ENCODE data around the gene DENND6B.
"Not testable (repeated sequence)": the region's sequence is repeated elsewhere in the genome, so short reads cannot be mapped to it uniquely, and the experiment has no call there.

Gene DENND6B, protein sequence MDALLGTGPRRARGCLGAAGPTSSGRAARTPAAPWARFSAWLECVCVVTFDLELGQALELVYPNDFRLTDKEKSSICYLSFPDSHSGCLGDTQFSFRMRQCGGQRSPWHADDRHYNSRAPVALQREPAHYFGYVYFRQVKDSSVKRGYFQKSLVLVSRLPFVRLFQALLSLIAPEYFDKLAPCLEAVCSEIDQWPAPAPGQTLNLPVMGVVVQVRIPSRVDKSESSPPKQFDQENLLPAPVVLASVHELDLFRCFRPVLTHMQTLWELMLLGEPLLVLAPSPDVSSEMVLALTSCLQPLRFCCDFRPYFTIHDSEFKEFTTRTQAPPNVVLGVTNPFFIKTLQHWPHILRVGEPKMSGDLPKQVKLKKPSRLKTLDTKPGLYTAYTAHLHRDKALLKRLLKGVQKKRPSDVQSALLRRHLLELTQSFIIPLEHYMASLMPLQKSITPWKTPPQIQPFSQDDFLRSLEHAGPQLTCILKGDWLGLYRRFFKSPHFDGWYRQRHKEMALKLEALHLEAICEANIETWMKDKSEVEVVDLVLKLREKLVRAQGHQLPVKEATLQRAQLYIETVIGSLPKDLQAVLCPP

DNA sequence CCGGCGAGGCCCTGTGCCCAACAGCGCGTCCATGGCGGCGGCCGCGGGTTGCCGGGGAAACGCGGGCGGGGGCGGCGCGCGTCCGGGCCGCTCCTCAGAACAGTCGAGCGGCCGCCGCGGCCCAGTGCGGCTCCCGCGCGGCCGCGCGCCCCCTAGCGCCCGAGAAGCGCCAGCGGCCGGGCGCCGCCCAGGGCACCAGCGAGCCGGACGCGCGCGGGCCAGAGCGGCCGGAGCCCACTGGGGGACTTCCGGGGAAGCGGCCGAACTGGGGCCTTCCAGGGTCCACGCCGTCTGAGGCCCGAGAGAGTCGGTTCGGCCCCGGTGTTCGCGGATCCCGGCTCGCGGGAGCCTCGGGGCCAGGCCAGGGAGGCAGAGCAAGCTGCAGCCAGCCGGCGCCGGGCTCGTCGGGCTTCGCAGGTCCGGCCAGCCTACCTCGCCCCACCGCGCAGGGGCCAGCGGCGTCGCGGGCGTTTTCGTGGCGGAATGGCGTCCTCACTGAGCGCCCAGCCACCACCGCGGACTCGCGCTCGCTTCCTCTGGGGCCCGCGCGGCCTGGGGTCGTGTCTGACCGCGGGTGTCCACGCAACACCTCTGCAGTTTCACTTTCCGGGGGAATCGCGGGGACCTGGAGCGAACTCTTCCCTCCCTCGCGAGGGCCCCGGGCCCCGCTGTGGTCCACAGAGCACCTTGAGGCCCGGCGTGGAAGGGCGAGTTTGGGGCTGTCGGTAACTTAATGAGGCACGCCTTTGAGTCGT lies at the start of gene DENND6B:
DENND6B (minus strand) TSS at position 57 of the 755 bp plus-strand sequence; CDS start at position 33, 24 bp downstream.
- peak; percentile 57 to 66 for DNase-seq (ENCODE audit: low read depth in 2 of 2)

DNA sequence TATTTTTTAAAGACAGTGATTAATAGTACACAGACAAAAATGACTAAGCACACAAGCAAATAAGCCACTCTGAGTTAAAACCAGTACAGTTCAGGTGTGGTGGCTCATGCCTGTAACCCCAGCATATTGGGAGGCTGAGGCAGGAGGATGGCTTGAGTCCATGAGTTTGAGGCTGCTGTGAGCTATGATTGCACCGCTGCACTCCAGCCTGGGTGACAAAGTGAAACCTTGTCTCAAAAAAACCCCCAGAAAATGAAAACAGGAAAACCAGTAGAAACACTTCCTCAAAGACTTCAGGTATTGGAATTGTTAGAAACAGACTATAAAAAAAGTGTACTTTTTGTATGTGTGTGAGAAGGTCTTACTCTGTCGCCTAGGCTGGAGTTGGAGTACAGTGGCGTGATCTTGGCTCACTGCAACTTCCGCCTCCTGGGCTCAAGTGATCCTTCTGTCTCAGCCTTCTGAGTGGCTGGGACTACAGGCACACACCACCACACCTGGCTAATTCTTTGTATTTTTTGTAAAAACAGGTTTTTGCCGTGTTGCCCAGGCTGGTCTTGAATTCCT lies 49.4 kb upstream of the DENND6B start:
- DNase-seq (ENCODE audit: low read depth in 2 of 2) = no peak

DNA sequence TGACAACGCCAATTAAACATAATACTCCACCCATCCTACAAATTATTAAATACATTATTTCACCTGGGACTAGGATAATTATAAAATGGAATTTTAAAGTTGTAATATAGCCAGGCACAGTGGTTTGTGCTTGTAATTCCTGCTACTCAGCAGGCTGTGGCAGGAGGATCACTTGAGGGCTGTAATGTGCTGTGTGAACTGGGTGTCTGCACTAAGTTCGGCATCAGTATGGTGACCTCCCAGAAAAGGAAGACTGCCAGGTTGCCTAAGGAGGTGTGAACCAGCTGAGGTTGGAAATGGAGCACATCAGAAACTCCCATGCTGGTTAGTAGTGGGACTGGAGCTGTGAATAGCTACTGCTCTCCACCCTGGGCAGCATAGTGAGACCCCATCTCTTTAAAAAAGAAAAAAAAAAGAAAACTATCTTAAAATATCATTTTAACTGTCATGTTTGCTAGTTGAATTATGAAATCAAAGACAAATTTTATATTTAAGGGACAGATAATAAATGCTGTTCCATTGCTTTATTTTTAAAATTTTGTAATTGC lies 44.4 kb upstream of the DENND6B start:
- no peak for DNase-seq (ENCODE audit: low read depth in 2 of 2)

DNA sequence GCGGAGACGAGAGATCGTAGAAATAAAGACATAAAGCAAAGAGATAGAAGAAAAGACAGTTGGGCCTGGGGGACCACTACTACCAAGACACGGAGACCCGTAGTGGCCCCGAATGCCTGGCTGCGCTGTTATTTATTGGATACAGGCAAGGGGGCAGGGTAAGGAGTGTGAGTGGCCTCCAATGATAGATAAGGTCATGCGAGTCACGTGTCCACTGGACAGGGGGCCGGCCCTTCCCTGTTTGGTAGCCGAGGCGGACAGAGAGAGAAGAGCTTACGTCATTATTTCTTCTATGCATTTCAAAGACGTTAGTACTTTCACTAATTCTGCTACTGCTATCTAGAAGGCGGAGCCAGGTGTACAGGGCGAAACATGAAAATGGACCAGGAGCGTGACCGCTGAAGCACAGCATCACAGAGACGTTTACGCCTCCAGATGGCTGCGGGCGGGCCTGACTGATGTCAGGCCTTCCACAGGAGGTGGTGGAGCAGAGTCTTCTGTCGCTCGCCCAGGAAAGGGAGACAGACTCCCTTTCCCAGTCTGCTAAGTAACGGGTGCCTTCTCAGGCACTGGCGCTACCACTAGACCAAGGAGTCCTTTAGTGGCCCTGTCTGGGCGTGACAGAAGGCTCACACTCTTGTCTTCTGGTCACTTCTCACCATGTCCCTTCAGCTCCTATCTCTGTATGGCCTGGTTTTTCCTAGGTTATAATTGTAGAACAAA lies 41.1 kb upstream of the DENND6B start:
- no peak for DNase-seq (ENCODE audit: low read depth in 2 of 2)

DNA sequence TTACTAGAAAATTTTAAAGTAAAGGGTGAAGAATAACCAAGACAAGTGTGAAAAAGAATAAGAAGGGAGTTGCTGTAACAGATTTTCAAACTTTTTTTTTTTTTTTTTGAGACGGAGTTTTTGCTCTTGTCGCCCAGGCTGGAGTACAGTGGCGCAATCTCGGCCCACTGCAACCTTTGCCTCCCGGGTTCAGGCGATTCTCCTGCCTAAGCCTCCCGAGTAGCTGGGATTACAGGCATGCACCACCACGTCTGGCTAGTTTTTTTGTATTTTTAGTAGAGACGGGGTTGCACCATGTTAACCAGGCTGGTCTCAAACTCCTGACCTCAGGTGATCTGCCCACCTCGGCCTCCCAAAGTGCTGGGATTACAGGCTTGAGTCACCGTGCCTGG lies 37.0 kb upstream of the DENND6B start:
- not testable (repeated sequence) for DNase-seq (ENCODE audit: low read depth in 2 of 2)

DNA sequence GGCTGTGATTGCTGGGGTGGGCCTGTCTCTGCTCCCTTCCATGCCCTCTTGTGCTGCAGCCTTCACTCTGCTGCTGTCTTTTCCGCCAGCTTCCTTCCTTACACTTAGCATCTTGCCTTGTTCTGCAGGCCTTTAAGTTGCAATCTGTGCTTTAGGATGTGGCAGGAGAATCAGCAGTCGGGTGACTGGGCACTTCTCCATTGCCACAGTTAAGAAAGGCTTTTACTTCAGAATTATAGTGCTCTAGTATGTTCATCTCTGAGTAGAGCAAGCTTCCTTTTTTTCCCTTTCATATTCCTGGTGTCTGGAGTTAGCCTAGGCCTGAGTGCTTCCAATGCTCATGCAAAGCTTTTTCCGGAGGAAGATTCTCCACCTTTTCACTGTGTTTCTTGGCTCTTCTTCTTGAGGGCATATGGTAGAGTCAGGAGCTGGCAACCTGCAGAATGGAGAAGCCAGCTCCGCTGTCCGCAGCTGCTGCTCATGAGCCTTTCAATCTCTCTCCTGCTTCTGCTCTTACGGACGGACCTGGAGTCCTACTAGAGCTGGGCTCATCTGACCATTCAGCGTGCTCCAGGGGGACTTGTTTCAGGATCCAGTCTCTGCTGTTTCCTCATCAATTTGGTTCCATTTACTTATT lies 36.5 kb upstream of the DENND6B start:
- DNase-seq (ENCODE audit: low read depth in 2 of 2) = no peak

DNA sequence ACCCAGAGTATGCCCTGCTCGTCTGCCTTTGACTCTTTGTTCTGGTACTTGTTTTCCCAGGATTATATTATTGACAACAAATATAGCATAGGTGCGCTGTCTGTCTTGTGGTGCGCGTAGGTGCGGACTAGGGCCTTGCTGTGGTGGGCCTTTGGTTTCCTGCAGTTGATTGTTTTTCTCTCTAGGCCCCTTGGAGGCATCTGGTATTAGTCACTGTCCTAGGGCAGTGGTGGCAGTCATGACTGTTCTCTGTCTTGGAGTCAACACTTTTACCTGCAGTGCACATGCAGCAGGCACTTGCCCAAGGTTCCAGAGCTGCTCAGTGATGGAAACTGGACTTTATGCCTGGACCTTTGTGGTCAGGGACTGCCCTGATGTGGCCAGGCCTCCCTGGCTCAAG lies 34.9 kb upstream of the DENND6B start:
- peak in 1 of 2 donors; percentile 28 for DNase-seq (ENCODE audit: low read depth in 2 of 2)

DNA sequence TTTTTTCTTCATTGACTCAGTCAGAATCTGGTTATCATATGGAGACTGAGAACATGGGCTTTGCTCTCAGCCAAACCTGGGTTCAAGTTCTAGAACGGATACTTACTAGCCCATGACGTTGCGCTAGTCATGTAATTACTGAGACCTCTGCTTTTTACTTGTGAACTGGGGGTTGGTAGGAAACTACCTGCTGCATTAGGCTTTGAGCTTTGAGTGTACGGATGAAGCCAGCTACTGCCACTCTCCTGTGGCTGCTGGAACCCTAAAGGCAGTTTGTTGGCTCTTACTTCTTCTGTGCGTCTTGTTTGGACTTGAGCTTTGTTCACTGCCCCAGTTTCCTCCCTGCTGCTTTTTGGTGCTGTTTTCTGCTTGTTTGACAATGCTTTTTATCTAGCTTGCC lies 34.4 kb upstream of the DENND6B start:
- DNase-seq (ENCODE audit: low read depth in 2 of 2) = no peak

DNA sequence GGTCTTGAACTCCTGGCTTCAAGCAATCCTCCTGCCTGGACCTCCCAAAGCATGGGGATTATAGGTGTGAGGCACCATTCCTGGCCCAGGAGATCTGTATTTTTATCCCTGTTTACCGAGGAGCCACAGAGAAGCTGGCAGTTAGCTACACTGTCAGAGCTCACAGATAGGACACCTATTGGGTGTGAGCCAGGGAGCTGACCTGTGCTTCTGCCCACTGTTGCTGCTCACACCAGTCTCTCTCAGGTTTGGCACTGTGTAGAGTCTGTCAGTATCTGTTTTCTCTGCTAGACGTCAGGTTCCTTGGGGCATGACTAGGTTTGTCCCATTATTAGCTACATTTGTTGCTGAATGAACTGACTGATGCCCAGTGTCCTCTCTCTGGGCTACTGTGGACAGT lies 33.8 kb upstream of the DENND6B start:
- no peak for DNase-seq (ENCODE audit: low read depth in 2 of 2)

DNA sequence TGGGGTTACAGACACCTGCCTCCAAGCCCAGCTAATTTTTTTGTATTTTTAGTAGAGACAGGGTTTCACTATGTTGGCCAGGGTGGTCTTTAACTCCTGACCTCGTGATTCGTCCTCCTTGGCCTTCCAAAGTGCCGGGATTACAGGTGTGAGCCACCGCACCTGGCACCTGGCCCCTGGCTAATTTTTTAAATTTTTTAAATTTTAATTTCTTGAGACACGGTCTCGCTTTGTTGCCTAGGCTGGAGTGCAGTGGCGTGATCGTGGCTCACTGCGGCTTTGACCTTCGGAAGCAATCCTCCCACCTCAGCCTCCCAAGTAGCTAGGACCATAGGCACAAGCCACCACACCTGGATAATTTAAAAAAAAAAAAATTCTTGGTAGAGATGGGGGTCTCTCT lies 30.9 kb upstream of the DENND6B start:
- no peak for DNase-seq (ENCODE audit: low read depth in 2 of 2)

DNA sequence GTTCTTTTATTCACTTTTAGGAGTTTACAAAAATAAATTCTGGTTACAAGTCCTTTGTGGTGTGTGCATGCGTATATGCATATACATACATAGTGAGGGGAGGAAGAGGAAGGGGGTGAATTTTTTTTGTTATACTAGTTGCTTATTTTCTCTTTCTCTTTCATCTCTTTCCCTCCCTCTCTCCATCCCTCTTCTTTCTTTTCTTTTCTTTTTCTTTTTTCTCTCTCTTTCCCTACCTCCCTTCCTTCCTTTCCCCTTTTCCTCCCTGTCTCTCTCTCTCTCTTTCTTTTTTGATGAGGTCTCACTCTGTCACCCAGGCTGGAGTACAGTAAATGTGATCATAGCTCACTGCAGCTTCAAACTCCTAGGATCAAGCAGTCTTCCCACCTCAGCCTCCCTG lies 30.4 kb upstream of the DENND6B start:
- DNase-seq (ENCODE audit: low read depth in 2 of 2) = no peak

DNA sequence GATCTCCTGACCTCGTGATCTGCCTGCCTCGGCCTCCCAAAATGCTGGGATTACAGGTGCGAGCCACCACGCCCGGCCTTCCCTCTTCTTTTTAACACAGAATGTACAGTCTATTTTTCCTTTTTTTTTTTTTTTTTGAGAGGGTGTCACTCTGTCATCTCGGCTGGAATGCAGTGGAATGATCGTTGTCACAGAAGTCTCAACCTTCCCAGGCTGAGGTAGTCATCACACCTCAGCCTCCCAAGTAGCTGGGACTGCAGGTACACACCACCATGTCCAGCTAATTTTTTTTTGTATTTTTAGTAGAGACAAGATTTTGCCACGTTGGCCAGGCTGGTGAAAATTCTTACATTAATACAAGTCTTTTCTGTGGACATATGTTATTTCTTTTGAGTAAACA lies 29.4 kb upstream of the DENND6B start:
- no peak for DNase-seq (ENCODE audit: low read depth in 2 of 2)

DNA sequence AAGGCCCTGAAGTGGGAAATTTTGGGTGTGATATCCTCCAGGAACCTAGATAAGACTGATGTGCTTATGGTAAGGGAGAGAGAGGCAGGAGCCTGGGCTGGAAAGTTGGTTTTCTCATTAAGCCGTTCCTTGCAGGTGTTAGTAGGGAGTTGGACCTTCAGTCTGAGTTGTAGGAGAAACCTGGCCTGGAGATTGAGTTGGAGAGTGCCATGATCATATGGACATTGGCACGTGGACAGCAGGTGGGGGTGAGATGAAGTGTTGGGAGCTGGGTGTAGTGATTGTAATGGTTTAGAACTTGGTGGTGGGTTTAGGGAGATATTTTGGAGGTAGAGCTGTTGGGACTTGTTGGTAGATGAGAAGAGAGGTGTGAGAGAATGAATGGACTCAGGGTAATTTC lies 21.2 kb upstream of the DENND6B start:
- DNase-seq (ENCODE audit: low read depth in 2 of 2) = no peak

DNA sequence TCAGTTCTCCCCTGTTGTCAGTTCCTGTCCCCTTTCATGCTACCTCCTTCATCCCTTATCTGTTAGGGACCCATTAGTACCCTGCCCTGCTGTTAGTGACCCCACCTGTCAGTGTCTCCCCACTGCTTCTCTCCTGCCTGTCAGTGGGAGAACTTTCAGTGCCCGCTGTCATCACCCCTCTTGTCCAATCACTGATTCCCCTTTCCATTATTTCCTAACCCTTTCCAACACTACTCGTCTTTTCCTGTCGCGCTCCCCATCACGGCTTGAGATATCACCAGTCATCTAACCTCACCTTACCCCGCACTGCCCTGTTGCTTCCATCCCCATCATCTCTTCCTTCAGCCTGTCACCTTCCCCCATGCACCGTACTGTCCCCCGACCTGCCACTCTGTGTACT lies 20.3 kb upstream of the DENND6B start:
- no peak for DNase-seq (ENCODE audit: low read depth in 2 of 2)

DNA sequence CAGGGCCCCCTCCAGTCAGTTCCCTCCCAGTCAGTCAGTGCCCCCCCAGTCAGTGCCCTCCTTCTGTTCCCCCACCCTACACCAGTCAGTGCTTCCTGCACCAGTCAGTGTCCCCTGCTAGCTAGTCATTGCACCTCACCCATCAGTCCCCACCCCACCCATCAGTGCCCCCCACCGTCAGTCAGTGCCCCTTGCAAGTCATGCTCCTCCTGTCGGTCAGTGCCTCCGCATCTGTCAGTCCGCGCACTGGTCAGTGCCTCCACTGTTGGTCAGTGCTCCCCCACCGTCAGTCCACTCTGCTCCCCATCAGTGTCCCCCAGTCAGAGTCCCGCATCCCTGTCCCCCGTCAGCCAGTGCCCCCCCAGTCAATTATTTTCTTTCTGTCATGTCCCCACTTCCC lies 19.7 kb upstream of the DENND6B start:
- DNase-seq (ENCODE audit: low read depth in 2 of 2) = no peak

DNA sequence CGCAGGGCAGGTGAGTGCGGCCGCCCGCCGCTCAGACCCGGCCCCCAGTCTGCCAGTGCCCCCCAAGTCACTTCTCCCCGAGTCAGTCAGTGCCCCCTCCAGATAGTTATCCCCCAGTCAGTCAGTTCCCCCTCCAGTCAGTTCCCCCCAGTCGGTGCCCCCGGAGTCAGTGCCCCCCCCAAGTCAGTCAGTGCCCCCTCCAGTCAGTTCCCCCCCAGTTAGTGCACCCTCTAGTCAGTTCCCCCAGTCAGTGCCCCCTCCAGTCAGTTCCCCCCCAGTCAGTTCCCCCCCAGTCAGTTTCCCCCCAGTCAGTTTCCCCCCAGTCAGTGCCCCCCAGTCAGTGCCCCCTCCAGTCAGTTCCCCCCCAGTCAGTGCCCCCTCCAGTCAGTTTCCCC lies 16.7 kb upstream of the DENND6B start:
- no peak for DNase-seq (ENCODE audit: low read depth in 2 of 2)

DNA sequence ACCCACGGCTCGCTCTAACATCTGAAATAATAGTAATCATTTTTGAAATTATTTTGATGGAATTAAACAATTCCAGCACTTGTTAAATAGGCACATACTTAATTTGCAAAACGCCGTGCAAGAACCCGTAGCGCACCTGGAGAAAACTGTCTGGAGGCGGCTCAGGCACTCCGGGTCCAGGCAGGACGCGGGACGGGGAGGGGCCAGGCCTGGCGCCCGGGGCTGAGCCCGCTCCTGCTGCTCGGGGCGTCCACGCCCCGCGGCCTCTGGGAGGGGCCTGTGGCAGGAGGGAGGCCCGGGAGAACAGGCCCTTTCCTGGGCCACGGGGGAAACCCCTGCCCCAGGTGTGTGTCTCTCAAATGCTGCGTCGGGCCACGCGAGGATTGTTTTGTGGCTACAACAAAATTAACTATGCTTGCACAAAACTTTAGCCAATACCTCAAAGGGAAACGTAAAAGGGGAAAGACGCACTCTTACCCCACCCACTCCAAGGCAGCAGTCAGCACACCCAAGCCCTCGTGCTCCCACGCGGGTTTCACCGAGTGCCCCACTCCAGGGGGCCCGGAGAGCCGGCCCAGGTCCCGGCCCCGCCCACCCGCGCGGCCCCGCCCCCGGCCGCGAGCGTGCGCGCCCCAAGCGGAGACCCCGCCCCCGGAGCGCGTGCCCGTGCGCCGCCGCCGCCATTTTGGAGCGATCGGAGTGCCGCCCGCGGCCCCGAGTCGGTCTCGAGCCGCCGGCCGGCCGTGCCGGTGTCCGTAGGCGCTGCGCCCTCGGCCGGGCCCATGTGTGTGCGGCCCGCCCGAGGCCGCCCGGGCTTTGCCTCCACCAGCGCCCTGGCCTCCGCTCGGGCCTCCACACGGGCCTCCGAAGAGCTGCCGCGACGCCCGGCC lies 16.1 kb upstream of the DENND6B start, which contains the start of gene PPP6R2:
PPP6R2 (plus strand) TSS at position 677 of the 890 bp plus-strand sequence. CDS start 50,582 bp downstream, outside the sequence.
- peak; percentile 79 to 83 for DNase-seq (ENCODE audit: low read depth in 2 of 2)

DNA sequence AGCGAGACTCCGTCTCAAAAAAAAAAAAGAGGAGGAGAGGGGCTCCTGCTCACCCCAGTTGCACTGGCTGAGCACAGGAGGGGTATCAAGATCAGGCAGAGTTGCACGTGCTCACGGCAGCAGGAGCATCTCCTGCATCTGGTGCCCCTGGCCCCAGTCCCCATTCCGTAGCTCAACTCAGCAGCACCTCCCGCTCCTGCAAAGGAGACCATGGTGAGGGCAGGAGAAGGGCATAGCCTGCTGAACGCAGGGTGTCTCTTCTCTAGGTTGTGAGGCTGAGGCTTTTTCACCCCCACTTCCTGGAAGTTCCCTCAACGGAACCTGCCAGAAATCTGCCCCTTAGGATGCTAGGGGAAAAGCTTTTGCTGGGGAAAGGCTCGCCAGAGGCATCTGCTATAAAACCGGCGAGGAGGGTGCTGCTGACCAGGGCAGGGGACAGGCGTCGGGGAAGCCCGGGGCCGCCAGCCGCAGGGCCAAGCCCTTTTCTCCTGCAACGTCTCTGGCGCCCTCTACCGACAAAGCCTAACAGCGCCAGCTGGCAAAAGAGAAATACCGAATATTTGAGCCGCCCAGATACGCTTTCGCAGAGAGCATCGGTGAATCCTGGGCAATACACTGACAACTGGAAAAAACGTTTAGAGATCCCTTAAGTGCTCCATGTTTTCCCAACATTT lies 15.3 kb upstream of the DENND6B start:
- peak; percentile 76 to 78 for DNase-seq (ENCODE audit: low read depth in 2 of 2)

Measured in stimulated activated CD8-positive, alpha-beta memory T cell treated with anti-CD3 and anti-CD28 coated beads, Interleukin-15, amount 100 ng/mL, for 48 hours (primary cell).